Activated naive CD4-positive, alpha-beta T cell treated with anti-CD3 and anti-CD28 coated beads, Interleukin-2, amount 50 U/mL, for 24 hours (primary cell): ENCODE results near the gene FAM227A.
"Not testable (repeated sequence)": the region's sequence is repeated elsewhere in the genome, so short reads cannot be mapped to it uniquely, and the experiment has no call there.

Experiments used
- H3K27ac Mint-ChIP-seq: one replicate; pipeline ENCODE4 v1.8.0; 2021; ENCODE audit warnings: mild to moderate bottlenecking, mixed read lengths
- H3K27me3 Mint-ChIP-seq: one replicate; pipeline ENCODE4 v1.8.0; 2021; ENCODE audit warnings: mixed read lengths
- H3K36me3 Mint-ChIP-seq: one replicate; pipeline ENCODE4 v1.8.0; 2021; ENCODE audit warnings: mixed read lengths
- H3K4me1 Mint-ChIP-seq: one replicate; pipeline ENCODE4 v1.8.0; 2021; ENCODE audit warnings: mixed read lengths
- H3K4me3 Mint-ChIP-seq: one replicate; pipeline ENCODE4 v1.8.0; 2021; ENCODE audit warnings: mild to moderate bottlenecking, mixed read lengths
- H3K9me3 Mint-ChIP-seq: one replicate; pipeline ENCODE4 v1.8.0; 2021; ENCODE audit warnings: mixed read lengths

FAM227A gene

DNA sequence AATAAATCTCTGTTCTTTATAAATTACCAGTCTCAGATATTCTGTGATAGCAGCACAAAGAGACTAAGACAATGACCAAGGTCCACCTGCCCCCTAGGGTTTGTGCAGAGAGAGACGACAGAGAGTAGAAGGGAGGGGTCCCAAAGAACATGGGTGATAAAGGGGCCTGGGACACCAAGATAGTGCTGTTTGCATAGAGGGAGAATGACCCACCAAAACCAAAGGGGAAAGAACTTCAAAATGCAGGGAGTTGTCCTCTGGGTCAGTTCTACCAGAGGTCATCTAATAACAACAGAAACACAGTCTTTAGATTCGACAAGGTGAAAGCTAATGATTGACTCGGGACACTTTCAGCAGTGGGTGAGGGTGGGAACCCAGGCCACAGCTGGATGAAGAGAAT, 23.7 kb downstream of the FAM227A start:
- H3K36me3 Mint-ChIP-seq, result no peaks in the 10 kb centered on the region
- no peaks in the 10 kb centered on the region for H3K9me3 Mint-ChIP-seq
- H3K27ac Mint-ChIP-seq, result peak overlapping the region; percentile 59
- no peak overlapping the region for H3K4me3 Mint-ChIP-seq
- H3K4me1 Mint-ChIP-seq, result peaks cover 17% of the 10 kb centered on the region
- H3K27me3 Mint-ChIP-seq, result no peaks in the 10 kb centered on the region

DNA sequence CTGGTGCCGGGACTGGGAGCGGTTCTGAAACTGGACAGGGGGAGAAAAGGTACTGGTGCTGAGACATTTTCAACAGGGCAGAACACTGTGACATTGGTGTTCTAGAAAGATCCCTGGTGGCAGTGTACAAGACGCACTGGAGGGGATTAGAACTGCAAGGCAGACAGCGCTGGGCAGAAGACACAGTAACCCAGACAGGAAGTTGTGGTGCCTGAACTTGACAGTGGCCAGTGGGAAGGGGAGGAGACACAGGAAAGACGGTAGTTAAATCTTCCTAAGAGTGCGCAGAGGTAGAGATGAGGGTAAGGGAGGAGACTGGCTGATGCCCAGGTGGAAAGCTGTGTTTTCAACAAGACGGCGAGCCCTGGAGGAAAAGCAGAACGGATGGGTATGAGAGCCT, 24.5 kb downstream of the FAM227A start:
- no peak overlapping the region for H3K4me3 Mint-ChIP-seq

GRCh38 chr22:38629108-38629507, 27.1 kb downstream of the FAM227A start:
- Mint-ChIP-seq H3K27ac (no peak overlapping the region), H3K4me1 (peaks cover 17% of the 10 kb centered on the region)

More for the DNA sequence above, 24.5 kb downstream of the FAM227A start:
- Mint-ChIP-seq H3K9me3 (no peaks in the 10 kb centered on the region), H3K27me3 (no peaks in the 10 kb centered on the region), H3K27ac (no peak overlapping the region), H3K36me3 (no peaks in the 10 kb centered on the region), H3K4me1 (peaks cover 17% of the 10 kb centered on the region)

GRCh38 chr22:38628444-38628843, 27.7 kb downstream of the FAM227A start:
- Mint-ChIP-seq H3K4me1 (peaks cover 17% of the 10 kb centered on the region), H3K4me3 (no peak overlapping the region), H3K36me3 (no peaks in the 10 kb centered on the region), H3K9me3 (no peaks in the 10 kb centered on the region), H3K27me3 (no peaks in the 10 kb centered on the region), H3K27ac (no peak overlapping the region)

More at GRCh38 chr22:38629108-38629507, 27.1 kb downstream of the FAM227A start:
- no peaks in the 10 kb centered on the region for H3K27me3 Mint-ChIP-seq
- no peaks in the 10 kb centered on the region for H3K36me3 Mint-ChIP-seq
- no peaks in the 10 kb centered on the region for H3K9me3 Mint-ChIP-seq
- H3K4me3 Mint-ChIP-seq, result no peak overlapping the region

DNA sequence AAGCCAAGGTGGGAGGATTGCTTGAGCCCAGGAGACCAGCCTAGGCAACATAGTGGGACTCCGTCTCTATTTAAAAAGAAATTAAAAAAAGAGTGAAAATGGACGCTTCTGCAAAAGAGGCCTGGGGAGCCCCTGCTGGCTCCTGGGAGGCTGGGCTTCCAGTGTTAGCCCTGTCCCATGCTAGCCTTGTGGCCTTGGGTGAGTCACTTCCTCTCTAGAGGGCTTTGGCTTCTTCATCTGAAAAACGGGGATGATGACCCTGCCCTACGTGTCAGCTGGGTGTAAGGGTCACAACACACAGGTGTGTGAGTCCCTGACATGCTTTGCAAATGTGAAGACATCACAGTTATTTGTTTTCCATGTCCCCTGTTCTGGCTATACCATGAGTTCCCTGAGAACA, 32.8 kb downstream of the FAM227A start:
- Mint-ChIP-seq H3K9me3 (no peaks in the 10 kb centered on the region), H3K27me3 (no peaks in the 10 kb centered on the region), H3K4me3 (no peak overlapping the region), H3K36me3 (no peaks in the 10 kb centered on the region), H3K27ac (no peak overlapping the region), H3K4me1 (no peaks in the 10 kb centered on the region)

GRCh38 chr22:38618682-38619081, 37.5 kb downstream of the FAM227A start:
- Mint-ChIP-seq H3K36me3 (peaks cover 3% of the 10 kb centered on the region), H3K27ac (no peak overlapping the region), H3K4me1 (no peaks in the 10 kb centered on the region), H3K27me3 (no peaks in the 10 kb centered on the region), H3K9me3 (no peaks in the 10 kb centered on the region), H3K4me3 (no peak overlapping the region)

- Mint-ChIP-seq H3K27ac (no peak overlapping the region), H3K27me3 (no peaks in the 10 kb centered on the region)
Observed at GRCh38 chr22:38618258-38618657, 37.9 kb downstream of the FAM227A start.

DNA sequence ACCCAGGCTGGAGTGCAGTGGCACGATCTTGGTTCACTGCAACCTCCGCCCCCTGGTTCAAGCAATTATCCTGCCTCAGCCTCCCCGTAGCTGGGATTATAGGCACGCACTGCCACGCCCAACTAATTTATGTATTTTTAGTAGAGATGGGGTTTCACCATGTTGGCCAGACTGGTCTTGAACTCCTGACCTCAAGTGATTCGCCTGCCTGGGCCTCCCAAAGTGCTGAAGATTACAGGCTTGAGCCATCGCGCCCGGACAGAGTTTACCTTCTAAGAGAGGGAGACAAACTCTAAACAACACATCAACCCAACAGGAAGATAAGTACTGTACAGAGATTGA, 41.2 kb downstream of the FAM227A start:
- H3K4me3 Mint-ChIP-seq, H3K27me3 Mint-ChIP-seq, H3K36me3 Mint-ChIP-seq, H3K4me1 Mint-ChIP-seq, H3K27ac Mint-ChIP-seq, H3K9me3 Mint-ChIP-seq: not testable (repeated sequence)

More at GRCh38 chr22:38618258-38618657, 37.9 kb downstream of the FAM227A start:
- Mint-ChIP-seq H3K9me3 (no peaks in the 10 kb centered on the region), H3K4me3 (no peak overlapping the region), H3K36me3 (peaks cover 3% of the 10 kb centered on the region), H3K4me1 (no peaks in the 10 kb centered on the region)

DNA sequence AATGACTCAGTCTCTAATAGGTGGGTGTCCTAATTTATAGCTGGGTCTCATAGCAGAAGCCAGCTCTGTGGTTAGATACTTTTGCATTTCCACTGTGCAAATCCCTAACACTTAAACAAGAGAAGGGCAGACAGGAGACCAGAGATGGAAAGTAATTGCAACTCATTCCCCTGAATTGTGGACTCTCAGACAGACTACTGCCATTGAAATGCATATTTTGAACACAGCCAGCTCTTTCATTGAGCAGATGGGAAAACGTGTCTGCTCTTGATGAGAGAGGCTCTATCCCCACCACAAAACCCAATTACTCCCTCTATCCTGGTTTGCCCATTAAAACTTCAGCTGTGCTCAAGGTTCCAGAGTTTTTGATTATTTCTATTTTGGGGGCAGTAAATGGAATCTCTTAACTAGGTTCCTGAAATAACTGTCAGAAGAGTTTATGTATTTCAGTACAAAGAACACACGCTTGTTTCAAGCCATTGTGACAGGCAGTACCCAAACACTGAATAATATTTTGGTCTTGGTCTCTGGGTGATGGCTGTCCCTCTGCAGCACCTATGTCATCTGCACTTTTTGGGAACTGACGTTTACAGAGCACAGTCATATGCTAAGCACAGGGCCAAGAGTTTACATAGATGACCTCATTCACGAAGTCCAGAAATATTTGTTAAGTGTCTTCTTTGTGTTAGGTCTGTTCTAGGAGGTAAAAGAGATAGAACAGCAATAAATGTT, 41.7 kb downstream of the FAM227A start:
- Mint-ChIP-seq H3K27me3 (no peaks in the 10 kb centered on the region), H3K9me3 (no peaks in the 10 kb centered on the region), H3K27ac (no peak overlapping the region), H3K36me3 (peaks cover 3% of the 10 kb centered on the region), H3K4me1 (no peaks in the 10 kb centered on the region), H3K4me3 (no peak overlapping the region)

DNA sequence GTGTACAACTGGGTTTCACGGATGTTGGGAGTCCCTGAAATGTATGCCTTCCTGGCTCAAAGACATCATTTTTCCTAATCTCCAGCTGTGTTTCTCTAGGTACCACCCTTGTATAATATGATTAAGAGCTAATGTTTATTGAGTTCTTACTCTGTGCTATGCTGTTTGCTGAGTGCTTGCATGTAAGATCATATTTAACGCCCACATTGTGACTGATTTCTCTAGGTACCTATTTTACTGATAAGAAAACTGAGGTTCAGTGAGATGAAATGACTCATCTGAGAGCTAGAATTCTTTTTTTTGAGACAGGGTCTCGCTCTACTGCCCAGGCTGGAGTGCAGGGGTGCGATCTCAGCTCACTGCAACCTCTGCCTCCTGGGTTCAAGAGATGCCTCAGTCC, 42.6 kb downstream of the FAM227A start:
- no peak overlapping the region for H3K27ac Mint-ChIP-seq
- no peak overlapping the region for H3K4me3 Mint-ChIP-seq
- H3K9me3 Mint-ChIP-seq, result no peaks in the 10 kb centered on the region
- H3K4me1 Mint-ChIP-seq, result no peaks in the 10 kb centered on the region
- H3K27me3 Mint-ChIP-seq, result no peaks in the 10 kb centered on the region
- H3K36me3 Mint-ChIP-seq, result peaks cover 3% of the 10 kb centered on the region

DNA sequence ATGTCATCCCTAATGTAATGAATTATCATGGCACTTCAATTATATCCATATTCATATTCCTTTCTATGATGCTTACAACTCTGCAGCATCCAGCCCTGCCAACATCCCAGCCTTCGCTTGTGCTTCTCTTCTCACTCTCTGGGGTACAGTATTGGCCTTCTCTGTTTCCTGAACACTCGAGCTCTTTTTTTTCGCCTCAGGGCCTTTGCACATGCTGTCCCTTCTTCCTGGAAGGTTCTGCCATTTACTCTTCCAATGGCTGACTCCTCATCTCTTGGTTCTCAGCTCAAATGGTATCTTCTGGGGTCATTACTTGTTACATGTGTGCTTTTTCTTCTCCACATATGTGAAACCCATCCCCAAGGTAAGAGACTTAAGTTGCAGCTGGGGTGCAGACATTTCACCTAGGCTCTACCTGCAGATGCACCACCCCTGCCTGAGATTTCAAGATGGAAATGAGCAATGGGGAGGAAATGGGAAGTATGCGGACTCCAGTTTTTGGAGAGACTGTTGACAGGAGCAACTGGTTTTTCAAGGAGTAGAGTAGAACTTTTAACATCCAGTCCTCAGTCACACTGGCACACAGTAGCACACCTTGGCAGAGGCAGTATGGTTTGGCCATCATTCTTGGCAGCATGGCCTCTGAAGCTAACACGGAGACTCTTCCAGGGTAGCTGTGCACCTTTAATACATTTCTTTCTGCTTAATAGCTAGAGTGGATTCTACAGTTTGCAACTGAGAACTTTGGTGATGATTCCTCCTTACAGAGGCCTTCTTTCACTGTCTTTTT, 43.8 kb downstream of the FAM227A start:
- H3K4me3 Mint-ChIP-seq, result no peak overlapping the region
- H3K36me3 Mint-ChIP-seq, result peaks cover 3% of the 10 kb centered on the region
- no peaks in the 10 kb centered on the region for H3K27me3 Mint-ChIP-seq
- no peaks in the 10 kb centered on the region for H3K4me1 Mint-ChIP-seq
- no peak overlapping the region for H3K27ac Mint-ChIP-seq
- H3K9me3 Mint-ChIP-seq, result no peaks in the 10 kb centered on the region

DNA sequence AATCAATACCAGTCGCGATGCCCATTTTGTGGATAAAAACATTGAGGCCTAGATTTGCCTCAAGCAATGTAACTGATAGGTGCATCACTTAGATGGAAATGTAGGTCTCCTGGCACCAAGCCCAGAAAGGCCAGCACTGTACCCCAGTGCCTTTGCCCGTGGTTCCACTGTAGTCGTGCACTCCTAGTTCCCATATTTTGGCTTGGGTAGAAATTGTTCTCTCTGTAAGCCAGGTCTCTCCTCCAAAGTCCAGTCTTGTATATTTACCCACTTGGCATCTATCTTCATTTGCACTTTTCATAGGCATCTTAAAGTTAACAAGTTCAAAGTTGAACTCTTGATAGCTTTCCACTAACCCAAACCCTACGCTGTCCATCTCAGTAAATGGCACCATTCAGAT, 44.6 kb downstream of the FAM227A start:
- H3K27me3 Mint-ChIP-seq, result no peaks in the 10 kb centered on the region
- no peak overlapping the region for H3K4me3 Mint-ChIP-seq
- no peak overlapping the region for H3K27ac Mint-ChIP-seq

GRCh38 chr22:38610234-38610633, 46.0 kb downstream of the FAM227A start:
- Mint-ChIP-seq H3K4me3 (no peak overlapping the region), H3K27me3 (no peaks in the 10 kb centered on the region), H3K9me3 (no peaks in the 10 kb centered on the region), H3K4me1 (no peaks in the 10 kb centered on the region), H3K36me3 (no peaks in the 10 kb centered on the region), H3K27ac (no peak overlapping the region)

More for the DNA sequence above, 44.6 kb downstream of the FAM227A start:
- Mint-ChIP-seq H3K4me1 (no peaks in the 10 kb centered on the region), H3K36me3 (peaks cover 3% of the 10 kb centered on the region), H3K9me3 (no peaks in the 10 kb centered on the region)

- Mint-ChIP-seq H3K9me3 (no peaks in the 10 kb centered on the region), H3K27me3 (no peaks in the 10 kb centered on the region), H3K4me1 (no peaks in the 10 kb centered on the region), H3K36me3 (no peaks in the 10 kb centered on the region), H3K27ac (no peak overlapping the region), H3K4me3 (peak overlapping the region; percentile 23)
Observed at GRCh38 chr22:38608992-38609750, 47.0 kb downstream of the FAM227A start.

- Mint-ChIP-seq H3K27ac (no peak overlapping the region), H3K4me1 (no peaks in the 10 kb centered on the region), H3K4me3 (no peak overlapping the region), H3K36me3 (no peaks in the 10 kb centered on the region), H3K27me3 (no peaks in the 10 kb centered on the region), H3K9me3 (no peaks in the 10 kb centered on the region)
Observed at GRCh38 chr22:38607680-38608079, 48.5 kb downstream of the FAM227A start.

- Mint-ChIP-seq H3K27me3 (no peaks in the 10 kb centered on the region), H3K9me3 (no peaks in the 10 kb centered on the region), H3K4me3 (no peak overlapping the region), H3K27ac (no peak overlapping the region), H3K36me3 (no peaks in the 10 kb centered on the region), H3K4me1 (no peaks in the 10 kb centered on the region)
Observed at GRCh38 chr22:38602166-38602565, 54.0 kb downstream of the FAM227A start.
